B cell (primary cell): ENCODE data around the gene RIC1. TPM values are rescaled to one million over a fixed set of nuclear protein-coding genes. Genes with fewer than 3 reads are reported as not detected.

ENCODE experiments used
- ATAC-seq: fragments of 200-7000 bp; cut with Tn5 transposase; one replicate; pipeline ENCODE4 v1.10.0; 2021; ENCODE audit warnings: low read depth, mild to moderate bottlenecking, moderate number of reproducible peaks, moderate library complexity
- CTCF ChIA-PET: fragments of 350-600 bp; sonication (Branson Sonifier 250); formaldehyde crosslinking; loops from one replicate; lab custom pipeline; 2021; ENCODE audit warnings: antibody characterized with exemption, inconsistent platforms; lab: Charles Lee
- POLR2A ChIA-PET: fragments of 350-600 bp; sonication (Branson Sonifier 250); formaldehyde crosslinking; loops from one replicate; lab custom pipeline; 2021; ENCODE audit warnings: antibody characterized with exemption; lab: Charles Lee
- DNase-seq: peaks from one replicate; pipeline ENCODE4 v3.0.0; 2013
- H2AFZ ChIP-seq: 2 replicates; pipeline ENCODE4 v1.6.1; 2012; ENCODE audit warnings: mild to moderate bottlenecking, low read depth, low read length; ENCODE audit not compliant: insufficient read depth, poor library complexity, severe bottlenecking
- H3K27ac ChIP-seq, 2 donors: 1 replicate in 1 of 2; 2 replicates in 1 of 2; pipeline ENCODE4 v1.5.1; 2012 to 2013; ENCODE audit warnings: low read length in 2 of 2, mild to moderate bottlenecking in 2 of 2, moderate library complexity in 1 of 2
- H3K27me3 ChIP-seq, 4 experiments: fragments of 200-600 bp in 1 of 4; sonication (generic) in 1 of 4; replicated peaks in 1 of 4; 1 replicate in 2 of 4; 2 replicates in 2 of 4; pipeline versions ENCODE4 v1.6.1 to v1.7.0; 2013 to 2016; ENCODE audit warnings: low read length in 3 of 4, mild to moderate bottlenecking in 2 of 4, mixed read lengths in 1 of 4, moderate library complexity in 1 of 4; ENCODE audit not compliant: insufficient read depth in 4 of 4, control insufficient read depth in 3 of 4; ENCODE audit errors: control extremely low read depth in 1 of 4
- H3K36me3 ChIP-seq, 2 experiments: replicated peaks in 1 of 2; 1 replicate in 1 of 2; 2 replicates in 1 of 2; pipeline versions ENCODE4 v1.6.1 to v1.7.1; 2013; ENCODE audit warnings: low read length in 1 of 2; ENCODE audit not compliant: insufficient read depth in 2 of 2, control insufficient read depth in 1 of 2; ENCODE audit errors: control extremely low read depth in 1 of 2, extremely low read depth in 1 of 2
- H3K4me1 ChIP-seq, 2 donors: fragments of 200-600 bp in 1 of 2; sonication (generic) in 1 of 2; 1 replicate in 1 of 2; 2 replicates in 1 of 2; pipeline versions ENCODE4 v1.5.1 to v1.6.1; 2013 to 2017; ENCODE audit warnings: low read length in 2 of 2; ENCODE audit not compliant: control insufficient read depth in 2 of 2, insufficient read depth in 2 of 2
- H3K4me2 ChIP-seq: replicated peaks from 2 replicates; pipeline ENCODE3; 2012; ENCODE audit warnings: mild to moderate bottlenecking, low read depth, low read length; ENCODE audit not compliant: poor library complexity, severe bottlenecking
- H3K4me3 ChIP-seq, 5 experiments: fragments of 200-600 bp in 1 of 5; sonication (generic) in 1 of 5; 1 replicate in 3 of 5; 2 replicates in 2 of 5; pipeline versions ENCODE4 v1.5.1 to v1.7.0; 2011 to 2016; ENCODE audit warnings: low read length in 4 of 5, mild to moderate bottlenecking in 4 of 5, low read depth in 2 of 5, control low read depth in 1 of 5, moderate library complexity in 1 of 5; ENCODE audit not compliant: insufficient read depth in 1 of 5; ENCODE audit errors: control extremely low read depth in 1 of 5, extremely low read depth in 1 of 5
- H3K79me2 ChIP-seq: fragments of 200-600 bp; sonication (generic); one replicate; pipeline ENCODE4 v1.6.0; 2016; ENCODE audit warnings: low read length; ENCODE audit not compliant: control insufficient read depth, insufficient read depth
- H3K9ac ChIP-seq: fragments of 200-600 bp; sonication (generic); 2 replicates; pipeline ENCODE4 v1.6.1; 2017; ENCODE audit warnings: mild to moderate bottlenecking, low read length, moderate library complexity
- H3K9me3 ChIP-seq, 3 donors: one replicate each; pipeline versions ENCODE4 v1.6.1 to v1.7.1; 2013; ENCODE audit warnings: low read length in 2 of 3; ENCODE audit not compliant: control insufficient read depth in 2 of 3, insufficient read depth in 1 of 3; ENCODE audit errors: control extremely low read depth in 1 of 3
- H4K20me1 ChIP-seq: 2 replicates; pipeline ENCODE4 v1.6.0; 2012; ENCODE audit warnings: mild to moderate bottlenecking, low read length; ENCODE audit not compliant: insufficient read depth, control insufficient read depth, poor library complexity, severe bottlenecking
- H3K27ac Mint-ChIP-seq: one replicate; pipeline ENCODE4 v1.8.0; 2021; ENCODE audit warnings: mixed read lengths
- H3K27me3 Mint-ChIP-seq: one replicate; pipeline ENCODE4 v1.8.0; 2021; ENCODE audit warnings: mixed read lengths
- H3K4me1 Mint-ChIP-seq: one replicate; pipeline ENCODE4 v1.8.0; 2021; ENCODE audit warnings: mixed read lengths
- H3K4me3 Mint-ChIP-seq: one replicate; pipeline ENCODE4 v1.8.0; 2021; ENCODE audit warnings: mixed read lengths
- H3K9me3 Mint-ChIP-seq: one replicate; pipeline ENCODE4 v1.8.0; 2022; ENCODE audit warnings: mixed read lengths; ENCODE audit not compliant: insufficient read depth
- EZH2 ChIP-seq: IDR thresholded peaks from 2 replicates; pipeline ENCODE4 v1.6.1; 2012; ENCODE audit warnings: borderline replicate concordance, low read depth, mild to moderate bottlenecking, moderate library complexity, low read length; ENCODE audit not compliant: insufficient read depth, poor library complexity, severe bottlenecking
- WGBS: methylation state at CpG from one replicate; pipeline ENCODE4 v1.1.5; 2013; ENCODE audit warnings: missing lambda C conversion rate; ENCODE audit not compliant: insufficient coverage; 5-methylcytosine and 5-hydroxymethylcytosine counted together
- intact Hi-C: fragments of 100-400 bp; cut with micrococcal nuclease; formaldehyde crosslinking; loops from one replicate; pipeline ENCODE4 v1.10.0; 2022
- polyA plus RNA-seq: library from polyadenylated mRNA; depleted of rRNA; stranded (reverse); fragments of >200 nt; gene quantifications from 2 replicates; pipeline ENCODE4 v1.2.3, GENCODE V29; 2012
- total RNA-seq, 2 donors: library from RNA; stranded (reverse); fragments of 120-200 nt in 1 of 2; gene quantifications; 1 replicate in 1 of 2; 2 replicates in 1 of 2; pipeline versions ENCODE4 v1.2.3 to v1.2.4, GENCODE V29; 2013 to 2022
- TF ChIP-seq, protein P1 (sequence below): fragments of 200-600 bp; IDR thresholded peaks from one replicate; pipeline ENCODE4 v1.8.0; 2022; ENCODE audit warnings: antibody characterized with exemption, mild to moderate bottlenecking

The RIC1 gene
- total and polyA plus RNA-seq, 2 donors (not counting 1 experiment from before 2014, with no cell fraction given): 20.7 to 58.8 TPM

DNA sequence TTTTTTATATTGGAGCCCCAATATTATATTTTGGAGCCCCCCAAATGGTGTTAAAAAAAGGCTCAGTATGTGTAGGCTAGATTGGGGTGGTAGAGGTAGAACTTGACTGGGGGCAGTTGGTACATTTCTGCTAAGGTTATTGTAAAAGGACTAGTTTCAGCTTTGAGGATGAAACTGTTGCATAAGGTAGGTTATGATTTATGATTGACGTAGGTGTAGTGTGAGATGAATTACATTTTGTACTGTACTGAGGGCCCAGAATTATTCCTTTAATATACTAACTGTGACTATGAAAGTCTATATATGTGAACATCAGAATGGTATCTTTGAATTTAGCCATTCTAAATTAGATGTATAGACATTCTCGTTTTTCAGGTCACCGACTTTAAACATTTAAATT lies 3.6 kb downstream of the RIC1 start:
- H3K27ac Mint-ChIP-seq: peak overlapping the region; percentile 12
- H3K4me1 Mint-ChIP-seq: peaks cover 49% of the 10 kb centered on the region
- H3K9me3 Mint-ChIP-seq: peaks cover 8% of the 10 kb centered on the region
- Histone ChIP-seq H3K36me3 (no peaks in the 10 kb centered on the region), H4K20me1 (peaks cover 23% of the 10 kb centered on the region), H3K27ac (no peak overlapping the region), H3K4me2 (no peak overlapping the region), H2AFZ (no peak overlapping the region), H3K9me3 (peaks cover 0 to 7% (median 5%) of the 10 kb centered on the region in 3 donors), H3K9ac (no peak overlapping the region), H3K4me3 (no peak overlapping the region), H3K79me2 (peaks cover 90% of the 10 kb centered on the region), H3K4me1 (peaks cover 15 to 22% of the 10 kb centered on the region in 2 donors), H3K27me3 (no peaks in the 10 kb centered on the region)
- ChIA-PET POLR2A (no interaction called here), CTCF (interaction anchor here (0.6 to 1.8 kb wide), 4 partner anchors 12 to 190 kb away, joined by 3 to 5 read pairs (median 3); no protein-coding TSS in a partner anchor)
- ATAC-seq: no peak
- intact Hi-C loops: loop anchor here (5.0 kb wide), 1 partner anchor 85 kb away; no protein-coding TSS in a partner anchor
- H3K4me3 Mint-ChIP-seq: no peak overlapping the region
- WGBS: no CpG with 5 or more reads among the region's 3 CpGs
- TF ChIP-seq EZH2: no peak
- TF ChIP-seq, protein P1, sequence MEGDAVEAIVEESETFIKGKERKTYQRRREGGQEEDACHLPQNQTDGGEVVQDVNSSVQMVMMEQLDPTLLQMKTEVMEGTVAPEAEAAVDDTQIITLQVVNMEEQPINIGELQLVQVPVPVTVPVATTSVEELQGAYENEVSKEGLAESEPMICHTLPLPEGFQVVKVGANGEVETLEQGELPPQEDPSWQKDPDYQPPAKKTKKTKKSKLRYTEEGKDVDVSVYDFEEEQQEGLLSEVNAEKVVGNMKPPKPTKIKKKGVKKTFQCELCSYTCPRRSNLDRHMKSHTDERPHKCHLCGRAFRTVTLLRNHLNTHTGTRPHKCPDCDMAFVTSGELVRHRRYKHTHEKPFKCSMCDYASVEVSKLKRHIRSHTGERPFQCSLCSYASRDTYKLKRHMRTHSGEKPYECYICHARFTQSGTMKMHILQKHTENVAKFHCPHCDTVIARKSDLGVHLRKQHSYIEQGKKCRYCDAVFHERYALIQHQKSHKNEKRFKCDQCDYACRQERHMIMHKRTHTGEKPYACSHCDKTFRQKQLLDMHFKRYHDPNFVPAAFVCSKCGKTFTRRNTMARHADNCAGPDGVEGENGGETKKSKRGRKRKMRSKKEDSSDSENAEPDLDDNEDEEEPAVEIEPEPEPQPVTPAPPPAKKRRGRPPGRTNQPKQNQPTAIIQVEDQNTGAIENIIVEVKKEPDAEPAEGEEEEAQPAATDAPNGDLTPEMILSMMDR: no peak
- no peak for DNase-seq
- H3K27me3 Mint-ChIP-seq: no peaks in the 10 kb centered on the region

DNA sequence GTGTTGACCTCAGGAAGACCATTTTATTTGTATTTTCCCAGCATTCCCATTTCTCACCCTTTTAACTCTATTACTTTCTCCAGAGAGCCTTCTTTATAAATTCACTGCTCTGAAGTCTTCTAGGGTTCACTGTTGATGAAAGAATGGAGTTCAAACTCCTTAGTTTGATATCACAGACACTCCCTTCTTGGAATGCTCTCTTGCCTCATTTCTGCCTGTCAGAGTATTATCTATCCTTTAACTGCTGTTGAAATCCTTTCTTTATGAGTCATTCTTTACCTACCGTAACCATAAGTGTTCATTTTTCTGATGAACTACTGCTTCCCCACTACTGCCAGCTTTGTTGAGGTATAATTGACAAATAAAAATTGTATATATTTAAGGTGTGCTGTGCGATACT lies 4.3 kb downstream of the RIC1 start:
- POLR2A ChIA-PET: no interaction called here
- no CpG with 5 or more reads among the region's 2 CpGs for WGBS
- DNase-seq: no peak
- Histone ChIP-seq H4K20me1 (peaks cover 28% of the 10 kb centered on the region), H3K4me3 (no peak overlapping the region), H3K4me1 (peaks cover 10 to 19% of the 10 kb centered on the region in 2 donors), H3K9ac (no peak overlapping the region), H3K9me3 (peaks cover 0 to 7% (median 6%) of the 10 kb centered on the region in 3 donors), H3K36me3 (no peaks in the 10 kb centered on the region), H3K79me2 (peaks cover 95% of the 10 kb centered on the region), H2AFZ (no peak overlapping the region), H3K4me2 (no peak overlapping the region), H3K27me3 (no peaks in the 10 kb centered on the region), H3K27ac (no peak overlapping the region)
- TF ChIP-seq, protein P1: no peak
- TF ChIP-seq EZH2: no peak
- Mint-ChIP-seq H3K27me3 (no peaks in the 10 kb centered on the region), H3K4me1 (peaks cover 50% of the 10 kb centered on the region), H3K27ac (no peak overlapping the region), H3K9me3 (peaks cover 11% of the 10 kb centered on the region), H3K4me3 (no peak overlapping the region)
- CTCF ChIA-PET: interaction anchor here (1.0 kb wide), 1 partner anchor 44 kb away, joined by 3 read pairs; no protein-coding TSS in a partner anchor
- intact Hi-C loops: loop anchor here (5.0 kb wide), 1 partner anchor 84 kb away; no protein-coding TSS in a partner anchor
- ATAC-seq: no peak
